LNCaP clone FGC (cell line): ENCODE measurements around the gene SYPL1.

Experiments
- DNase-seq: peaks from one replicate; pipeline ENCODE4 v3.0.0-alpha.2; 2011; ENCODE audit warnings: low read depth
- H3K4me3 ChIP-seq: 2 replicates; pipeline ENCODE4 v1.5.1; 2011; ENCODE audit warnings: mild to moderate bottlenecking, low read depth, low read length, control low read depth
- TF ChIP-seq, protein P1 (sequence below): IDR thresholded peaks from 2 replicates; pipeline ENCODE4 v1.5.1; 2012; ENCODE audit warnings: mild to moderate bottlenecking; ENCODE audit not compliant: control insufficient read depth, insufficient read depth; ENCODE audit errors: extremely low read depth

SYPL1 gene

GRCh38 chr7:106121189-106121810 is 9.2 kb upstream of the SYPL1 start:
- no peak for DNase-seq
- TF ChIP-seq, protein P1, sequence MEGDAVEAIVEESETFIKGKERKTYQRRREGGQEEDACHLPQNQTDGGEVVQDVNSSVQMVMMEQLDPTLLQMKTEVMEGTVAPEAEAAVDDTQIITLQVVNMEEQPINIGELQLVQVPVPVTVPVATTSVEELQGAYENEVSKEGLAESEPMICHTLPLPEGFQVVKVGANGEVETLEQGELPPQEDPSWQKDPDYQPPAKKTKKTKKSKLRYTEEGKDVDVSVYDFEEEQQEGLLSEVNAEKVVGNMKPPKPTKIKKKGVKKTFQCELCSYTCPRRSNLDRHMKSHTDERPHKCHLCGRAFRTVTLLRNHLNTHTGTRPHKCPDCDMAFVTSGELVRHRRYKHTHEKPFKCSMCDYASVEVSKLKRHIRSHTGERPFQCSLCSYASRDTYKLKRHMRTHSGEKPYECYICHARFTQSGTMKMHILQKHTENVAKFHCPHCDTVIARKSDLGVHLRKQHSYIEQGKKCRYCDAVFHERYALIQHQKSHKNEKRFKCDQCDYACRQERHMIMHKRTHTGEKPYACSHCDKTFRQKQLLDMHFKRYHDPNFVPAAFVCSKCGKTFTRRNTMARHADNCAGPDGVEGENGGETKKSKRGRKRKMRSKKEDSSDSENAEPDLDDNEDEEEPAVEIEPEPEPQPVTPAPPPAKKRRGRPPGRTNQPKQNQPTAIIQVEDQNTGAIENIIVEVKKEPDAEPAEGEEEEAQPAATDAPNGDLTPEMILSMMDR: no peak
- H3K4me3 ChIP-seq: no peak overlapping the region

DNA sequence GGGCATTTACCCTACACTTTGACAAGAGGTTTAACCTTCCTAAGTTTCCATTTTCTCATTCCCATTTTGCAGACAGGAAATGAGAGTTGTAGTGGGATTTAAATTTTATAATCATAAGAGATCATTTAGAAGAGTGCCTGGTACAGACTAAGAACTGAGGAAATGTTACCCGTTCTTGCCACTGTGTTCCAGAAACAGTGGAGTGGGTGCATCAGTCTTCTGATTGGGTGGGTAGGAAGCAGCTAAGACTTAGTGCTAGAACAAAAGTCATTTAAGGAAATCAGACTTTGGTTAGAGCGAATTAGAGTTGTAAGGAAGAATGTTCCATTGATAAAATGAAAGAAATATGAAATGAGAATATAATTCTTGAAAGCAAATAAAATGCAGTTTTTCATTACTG is 8.4 kb upstream of the SYPL1 start:
- no peak for DNase-seq
- TF ChIP-seq, protein P1: no peak
- H3K4me3 ChIP-seq: no peak overlapping the region

- TF ChIP-seq, protein P1: no peak
- H3K4me3 ChIP-seq: no peak overlapping the region
Observed at GRCh38 chr7:106119719-106120118, 7.6 kb upstream of the SYPL1 start.

DNA sequence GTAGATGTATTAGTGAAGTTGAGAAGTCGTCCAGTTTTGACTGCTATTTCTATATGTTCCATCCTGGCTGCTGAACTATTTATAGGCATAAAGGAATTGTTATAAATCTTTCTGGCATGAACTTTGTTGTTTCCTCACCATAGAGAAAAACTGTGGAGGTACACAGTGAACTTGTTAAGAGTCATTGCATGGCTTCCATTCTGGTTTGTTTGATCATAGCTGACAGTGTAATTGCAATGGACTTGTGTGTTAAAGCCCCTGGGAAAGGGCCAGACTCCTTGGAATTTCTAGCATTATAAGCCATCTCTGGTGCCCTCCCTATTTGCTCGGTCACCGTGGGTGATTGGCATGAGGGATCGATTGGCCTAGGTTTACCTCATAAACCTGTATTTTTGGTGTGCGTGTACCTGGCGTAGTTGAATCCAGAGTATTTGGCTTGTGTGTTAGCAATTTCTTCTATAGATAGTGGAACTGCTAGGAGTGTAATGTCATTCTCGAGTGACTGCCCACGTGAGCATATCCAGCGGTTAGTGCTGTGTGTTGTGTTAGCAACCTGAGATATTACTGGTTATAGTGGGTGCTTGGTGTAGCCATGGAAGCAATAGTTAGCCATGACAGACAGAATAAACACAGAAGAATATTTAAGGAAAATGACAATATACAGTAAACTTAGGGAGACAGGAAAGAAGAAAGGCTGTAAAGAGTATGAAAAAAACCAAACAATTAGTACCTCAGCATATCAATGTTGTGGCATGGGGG is 5.9 kb upstream of the SYPL1 start:
- no peak overlapping the region for H3K4me3 ChIP-seq
- TF ChIP-seq, protein P1: no peak
- DNase-seq: peak; percentile 50

More at GRCh38 chr7:106119719-106120118, 7.6 kb upstream of the SYPL1 start:
- no peak for DNase-seq

DNA sequence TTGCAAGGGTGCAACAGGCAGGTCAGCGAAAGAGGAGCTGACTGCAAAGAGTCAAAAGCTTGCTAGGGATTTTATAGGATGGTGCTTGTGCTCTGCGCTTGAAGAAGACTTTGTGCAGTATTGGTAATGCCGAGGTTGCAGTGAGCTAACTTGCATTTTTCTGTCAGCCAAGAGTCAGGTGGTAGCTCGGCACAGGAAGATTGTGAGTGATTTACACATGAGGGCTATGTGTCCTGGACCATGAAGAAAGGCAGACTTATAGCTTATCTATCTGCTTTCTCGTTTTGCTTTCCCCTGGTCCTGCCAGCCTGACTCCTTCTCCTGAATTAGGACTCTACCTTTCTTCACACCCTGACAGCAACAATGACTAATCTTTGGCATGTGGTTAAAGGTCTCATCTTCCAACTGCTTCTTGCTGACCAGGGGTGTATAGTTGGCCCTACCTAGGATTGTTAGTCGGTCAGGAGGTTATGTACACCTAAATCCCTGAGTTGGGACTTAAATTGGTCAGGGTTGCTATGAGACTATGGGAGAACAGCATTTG is 4.1 kb upstream of the SYPL1 start:
- TF ChIP-seq, protein P1: no peak
- DNase-seq: no peak
- no peak overlapping the region for H3K4me3 ChIP-seq

DNA sequence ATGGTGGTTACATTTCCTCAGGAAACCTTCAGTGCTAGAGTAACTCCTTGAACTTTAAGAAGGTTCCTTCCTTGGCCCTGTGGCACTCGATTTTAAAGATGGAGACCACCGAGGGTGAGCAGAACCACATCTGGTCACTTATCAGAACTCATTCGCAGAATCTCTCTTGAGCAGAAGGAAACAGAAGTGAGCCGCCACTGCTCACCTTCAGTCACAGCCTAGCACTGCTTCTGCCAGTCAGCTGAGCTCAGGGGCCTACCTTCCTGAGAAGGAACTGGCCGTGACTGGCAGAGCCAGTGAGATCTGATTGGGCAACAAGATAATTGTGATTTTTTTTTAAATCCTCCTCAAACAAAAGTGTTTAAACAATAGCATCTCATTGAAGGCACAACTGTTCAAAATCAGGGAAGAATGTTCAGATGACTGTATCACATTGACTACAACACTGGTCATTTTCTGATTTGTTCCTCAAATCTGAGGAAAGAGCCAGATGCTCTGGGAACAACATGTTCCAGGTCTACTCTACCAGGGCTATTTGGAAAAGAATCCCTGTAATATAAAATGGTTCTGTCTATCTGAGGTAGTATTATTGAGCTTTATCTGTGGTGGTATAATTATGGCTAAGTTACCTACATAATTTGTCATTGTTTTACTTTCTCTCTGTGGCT is 2.7 kb upstream of the SYPL1 start:
- TF ChIP-seq, protein P1: no peak
- no peak overlapping the region for H3K4me3 ChIP-seq
- no peak for DNase-seq
